T-helper 1 cell (primary cell): ENCODE data around the gene DTNBP1.
"Not testable (repeated sequence)": the region's sequence is repeated elsewhere in the genome, so short reads cannot be mapped to it uniquely, and the experiment has no call there.

Experiments used
- DNase-seq, 5 donors: peaks; one replicate each; pipeline ENCODE4 v3.0.0-alpha.2; 2012 to 2020

The DTNBP1 gene

DNA sequence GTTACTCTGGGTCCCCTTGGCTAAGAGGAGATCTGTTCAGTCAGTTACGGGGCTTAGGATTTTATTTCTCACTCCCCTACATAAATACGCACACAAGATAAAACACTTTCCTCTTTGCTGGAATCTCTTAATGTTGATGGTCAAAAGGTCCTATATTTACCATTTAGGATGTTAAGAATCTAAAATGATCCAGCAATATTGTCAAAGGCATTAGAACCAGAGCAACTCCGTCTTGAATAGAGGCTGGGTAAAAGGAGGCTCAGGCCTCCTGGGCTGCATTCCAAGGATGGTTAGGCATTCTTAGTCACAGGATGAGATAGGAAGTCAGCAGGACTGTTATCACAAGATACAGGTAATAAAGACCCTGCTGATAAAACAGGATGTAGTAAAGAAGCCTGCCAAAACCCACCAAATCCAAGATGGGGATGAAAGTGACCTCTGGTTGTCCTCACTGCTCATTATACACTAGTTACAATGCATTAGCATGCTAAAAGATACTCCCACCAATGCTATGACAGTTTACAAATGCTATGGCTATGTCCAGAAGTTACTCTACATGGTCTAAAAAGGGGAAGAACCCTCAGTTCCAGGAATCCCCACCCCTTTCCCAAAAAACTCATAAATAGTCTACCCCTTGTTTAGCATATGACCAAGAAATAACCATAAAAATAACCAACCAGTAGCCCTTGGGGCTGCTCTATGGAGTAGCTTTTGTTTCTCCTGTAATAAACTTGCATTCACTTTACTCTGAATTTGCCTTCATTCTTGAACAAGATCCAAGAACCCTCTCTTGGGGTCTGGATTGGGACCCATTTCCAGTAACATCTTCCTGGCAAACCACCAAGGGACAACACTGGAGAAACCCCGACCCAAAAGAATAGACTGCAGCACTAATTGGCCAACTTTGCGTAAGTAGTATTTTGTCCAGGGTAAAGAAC lies 107.5 kb downstream of the DTNBP1 start:
- no peak for DNase-seq

DNA sequence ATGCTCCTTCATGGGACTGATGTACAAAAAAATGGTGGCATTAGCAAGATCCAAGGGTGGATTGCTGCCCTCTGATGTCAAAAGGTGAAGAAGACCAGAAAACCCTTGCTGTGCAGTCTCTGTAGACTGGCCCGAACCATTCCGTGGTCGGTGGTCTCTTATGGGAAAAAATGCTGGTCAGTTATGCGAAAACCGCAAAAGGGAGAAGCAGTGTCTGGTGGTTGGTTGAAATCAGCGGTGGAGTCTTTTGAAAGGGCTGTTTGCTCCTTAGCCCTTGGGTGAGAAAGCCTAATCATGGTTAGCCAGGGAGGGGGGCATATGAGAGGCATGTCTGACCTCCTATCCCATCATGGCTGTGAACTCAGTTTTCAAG lies 108.1 kb downstream of the DTNBP1 start:
- DNase-seq: no peak

DNA sequence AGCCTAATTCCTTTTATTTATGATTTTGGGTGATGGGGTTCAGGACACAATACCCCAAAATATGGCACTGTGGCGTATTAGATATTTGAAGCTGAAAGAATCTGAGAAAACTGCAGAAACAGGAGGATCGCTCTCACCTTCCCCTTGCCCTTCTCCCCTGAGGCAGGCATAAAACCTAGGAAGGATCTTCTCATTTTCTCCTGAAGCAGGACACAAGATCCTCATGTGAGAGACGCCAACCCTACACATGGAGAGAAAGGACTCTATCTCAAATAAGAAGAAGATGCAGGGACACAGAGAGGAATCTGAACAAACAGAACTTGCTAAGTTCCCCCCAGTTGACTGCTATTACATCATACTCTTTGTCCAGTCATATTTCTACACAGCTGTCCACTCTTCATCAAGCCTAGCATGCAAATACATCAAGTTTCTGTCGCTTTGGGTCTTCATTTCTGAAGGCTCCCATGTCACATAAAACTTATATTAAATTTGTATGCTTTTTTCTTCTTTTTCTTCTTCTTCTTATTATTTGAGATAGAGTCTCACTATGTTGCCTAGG lies 109.0 kb downstream of the DTNBP1 start:
- DNase-seq: no peak

DNA sequence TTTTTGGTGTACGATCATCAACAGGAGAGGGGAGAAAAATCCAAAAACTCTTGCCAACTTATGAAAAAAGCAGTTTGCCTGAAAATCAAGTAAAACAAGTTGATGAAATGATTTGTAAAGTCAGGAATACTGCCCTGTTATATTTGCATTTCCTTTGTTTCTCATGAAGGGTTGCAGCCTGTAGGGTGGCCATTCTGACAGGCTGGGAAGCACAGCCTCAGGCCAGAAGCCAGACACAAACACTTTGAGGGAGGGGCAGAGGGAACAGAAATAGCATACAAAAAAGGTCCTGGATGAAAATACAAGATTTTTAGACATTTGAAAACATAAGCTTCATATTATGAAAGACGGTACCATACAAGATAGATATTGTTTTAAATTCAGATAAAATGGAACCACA lies 109.8 kb downstream of the DTNBP1 start:
- no peak for DNase-seq

DNA sequence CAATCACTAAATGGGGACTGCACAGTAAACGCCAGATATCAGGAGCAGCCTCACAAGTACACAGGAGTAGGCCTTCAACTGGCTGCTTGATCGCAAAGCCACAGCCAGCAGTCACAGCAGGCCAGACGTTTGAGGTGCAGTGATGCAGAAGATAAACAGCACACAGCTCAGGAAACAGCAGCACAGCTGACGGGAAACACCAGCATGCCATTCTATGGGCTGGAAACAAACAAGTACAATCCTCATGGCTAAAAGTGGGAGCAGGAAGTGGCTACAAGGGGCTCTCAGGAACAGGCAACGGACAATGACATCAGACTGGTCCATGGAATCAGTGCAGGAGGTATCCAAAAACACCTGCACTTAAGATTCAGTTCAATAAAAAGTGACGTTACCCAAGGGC lies 111.0 kb downstream of the DTNBP1 start:
- DNase-seq: no peak

DNA sequence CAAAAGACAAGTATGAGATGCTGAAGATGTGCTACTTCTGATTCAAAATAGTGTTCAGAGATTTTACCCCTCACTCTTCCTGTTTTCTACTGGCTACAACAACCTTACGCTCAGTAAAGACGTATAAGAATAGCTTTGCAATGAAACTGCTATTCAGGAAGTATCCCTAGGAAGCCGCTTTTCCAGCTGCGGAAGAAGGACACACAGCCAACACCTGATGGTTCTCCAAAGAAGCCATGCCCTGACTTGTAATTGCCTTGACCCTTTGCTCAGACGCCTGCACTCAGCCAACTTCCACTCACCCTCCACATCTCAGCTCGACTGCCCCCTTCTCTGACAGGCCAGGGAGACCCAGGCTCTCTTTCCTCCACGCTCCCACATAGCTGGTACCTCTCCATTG lies 111.6 kb downstream of the DTNBP1 start:
- DNase-seq: no peak

DNA sequence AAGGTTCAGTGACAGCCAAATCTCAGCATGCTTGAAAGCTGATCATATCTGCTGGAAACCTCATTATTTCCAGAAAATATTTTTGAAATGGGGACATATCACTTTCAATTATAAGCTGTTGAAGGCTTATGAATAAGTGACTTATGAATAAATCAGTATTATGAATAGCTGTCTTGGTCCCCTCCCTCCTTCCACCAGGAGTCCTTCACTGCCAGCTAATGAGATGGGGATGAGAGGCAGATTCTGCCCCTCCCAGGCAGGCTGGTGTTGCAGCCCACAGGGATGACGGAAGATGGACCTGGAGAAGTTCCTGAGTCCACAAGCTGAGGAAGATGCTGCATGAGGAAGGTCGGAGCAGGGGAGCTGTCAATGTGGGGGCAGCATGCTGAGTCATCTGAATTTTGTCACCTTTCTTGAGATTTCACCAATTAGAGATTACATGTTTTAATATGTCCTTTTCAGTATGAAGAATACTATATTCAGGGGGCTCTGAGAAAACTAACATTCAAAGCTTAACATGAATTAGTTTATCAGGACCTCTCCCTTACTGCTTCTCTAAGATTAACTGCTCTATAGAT lies 112.2 kb downstream of the DTNBP1 start:
- no peak for DNase-seq

DNA sequence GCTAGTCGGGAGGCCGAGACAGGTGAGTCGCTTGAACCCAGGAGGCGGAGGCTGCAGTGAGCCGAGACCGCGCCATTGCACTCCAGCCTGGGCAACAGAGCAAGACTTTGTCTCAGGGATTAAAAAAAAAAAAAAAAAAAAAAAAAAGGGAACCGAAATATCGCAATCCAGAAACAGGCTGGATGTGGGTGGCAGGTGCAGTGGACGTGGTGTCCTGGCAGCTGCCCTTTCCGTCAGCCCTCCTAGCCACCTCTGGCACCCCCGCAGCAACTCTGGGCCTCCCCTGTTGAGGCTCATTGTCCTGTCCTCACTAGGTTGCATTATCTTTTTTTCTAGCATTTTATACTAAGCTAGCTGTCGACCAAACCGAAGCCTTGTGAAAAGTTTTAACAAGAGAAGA lies 113.5 kb downstream of the DTNBP1 start:
- no peak for DNase-seq

DNA sequence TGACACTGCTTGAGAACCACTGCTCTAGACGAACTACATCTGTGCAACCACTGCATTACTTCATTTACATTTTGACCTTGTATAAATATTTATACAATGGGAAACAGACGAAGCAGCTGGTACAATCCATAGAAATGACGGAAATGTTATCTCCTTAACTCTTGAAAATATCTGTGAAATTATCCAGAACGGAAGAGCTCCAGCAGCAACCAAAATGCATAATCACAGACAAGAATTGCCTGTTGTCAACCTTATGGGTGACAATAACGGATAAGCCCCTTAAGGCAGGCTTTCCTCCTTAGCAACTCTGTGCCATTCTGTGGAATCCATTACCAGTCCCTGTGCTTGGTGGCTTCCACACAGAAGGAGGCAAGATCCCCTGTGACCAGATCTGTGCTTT lies 115.4 kb downstream of the DTNBP1 start:
- no peak for DNase-seq

DNA sequence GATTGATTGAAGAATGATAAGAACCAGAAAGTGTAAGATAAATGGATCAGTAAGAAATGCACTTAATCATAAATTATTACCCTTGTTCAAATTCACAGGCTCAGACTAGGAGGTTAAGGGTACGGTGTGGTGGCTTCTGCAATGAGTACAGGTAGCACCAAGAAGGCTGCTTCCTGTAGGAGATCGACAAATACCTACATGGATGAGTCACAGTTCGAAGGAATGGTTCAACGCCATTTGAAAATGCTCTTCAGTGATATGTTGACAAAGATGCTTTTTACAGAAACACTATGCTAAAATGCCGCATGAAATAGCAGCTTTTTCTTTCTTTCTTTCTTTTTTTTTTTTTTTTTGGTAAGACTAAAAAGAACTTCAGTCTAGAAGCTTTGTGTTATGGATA lies 116.2 kb downstream of the DTNBP1 start:
- DNase-seq: no peak

DNA sequence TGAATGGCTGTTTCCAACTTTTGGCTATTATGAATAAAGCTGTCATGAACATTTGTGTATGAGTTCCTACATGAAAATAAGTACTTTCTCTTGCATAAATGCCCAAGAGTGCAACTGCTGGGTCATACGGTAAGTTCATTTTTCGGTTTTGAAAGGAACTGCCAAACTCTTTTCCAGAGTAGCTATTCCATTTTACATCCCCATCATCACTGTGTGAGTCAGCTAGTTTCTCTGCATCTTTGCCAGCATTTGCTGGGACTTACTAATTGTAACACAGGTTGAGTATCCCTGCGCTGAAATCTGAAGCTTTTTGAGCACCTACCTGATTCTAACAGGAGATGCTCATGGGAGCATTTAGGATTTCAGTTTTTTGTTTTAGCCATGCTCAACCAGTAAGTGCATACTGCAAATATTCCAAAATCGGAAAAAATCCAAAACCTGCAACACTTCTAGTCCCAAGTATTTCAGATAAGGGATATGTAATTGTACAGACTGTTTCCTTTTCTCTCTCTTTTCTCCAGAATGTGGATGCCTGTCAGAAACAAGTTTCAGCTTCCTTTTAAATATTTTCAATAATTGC lies 118.4 kb downstream of the DTNBP1 start:
- no peak for DNase-seq

DNA sequence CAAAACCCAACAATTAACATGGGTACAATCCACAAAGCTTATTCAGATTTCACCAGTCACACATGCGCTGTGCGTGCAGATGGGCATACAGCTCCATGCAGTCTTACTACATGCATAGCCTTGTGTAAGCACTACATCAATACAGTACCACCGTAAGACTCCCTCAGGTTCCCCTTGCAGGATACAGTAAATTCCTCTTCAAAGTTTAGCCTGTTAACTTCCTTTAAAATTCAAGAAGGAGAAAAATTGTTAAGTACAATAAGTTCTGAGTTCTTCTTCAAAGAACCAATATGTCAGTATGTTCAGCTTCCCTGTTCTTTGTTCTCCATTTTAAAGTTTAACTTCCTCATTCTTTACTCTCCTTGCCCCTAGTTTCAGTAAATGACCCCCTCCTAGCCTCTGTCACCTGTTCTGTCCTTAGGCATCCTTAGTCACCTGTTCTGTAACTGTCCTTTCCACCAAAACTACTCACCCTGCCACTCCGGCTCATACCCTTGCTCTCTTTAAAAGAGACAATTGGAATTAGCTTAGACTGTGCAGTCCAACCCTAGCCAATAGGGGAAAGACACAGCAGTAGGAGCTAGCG lies 119.4 kb downstream of the DTNBP1 start:
- DNase-seq: not testable (repeated sequence)

DNA sequence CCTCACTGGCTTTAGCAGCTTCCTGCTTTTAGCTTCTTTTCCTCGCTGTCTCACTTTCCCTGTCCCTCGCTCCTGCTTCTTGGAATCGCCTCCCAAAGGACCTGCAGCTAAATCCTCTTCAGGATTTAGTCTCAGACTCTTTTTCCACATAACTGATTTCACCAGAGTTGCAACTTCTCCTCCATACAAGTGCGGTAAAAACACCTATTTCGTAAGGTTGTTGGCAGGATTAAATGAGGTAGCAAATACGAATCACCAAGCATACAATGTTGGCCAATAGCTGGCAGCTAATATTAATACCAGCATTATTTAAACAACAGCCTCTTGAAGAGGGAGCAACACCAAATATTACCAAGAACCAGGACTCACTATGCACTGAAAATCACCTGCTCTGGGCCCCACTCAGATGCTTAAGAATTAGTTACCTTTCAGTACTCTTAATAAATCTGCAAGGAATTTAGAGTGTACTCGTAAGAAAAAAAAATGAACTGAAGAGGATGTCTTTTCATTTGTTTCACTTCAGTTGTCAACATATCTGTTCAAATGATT lies 123.0 kb downstream of the DTNBP1 start:
- no peak for DNase-seq

DNA sequence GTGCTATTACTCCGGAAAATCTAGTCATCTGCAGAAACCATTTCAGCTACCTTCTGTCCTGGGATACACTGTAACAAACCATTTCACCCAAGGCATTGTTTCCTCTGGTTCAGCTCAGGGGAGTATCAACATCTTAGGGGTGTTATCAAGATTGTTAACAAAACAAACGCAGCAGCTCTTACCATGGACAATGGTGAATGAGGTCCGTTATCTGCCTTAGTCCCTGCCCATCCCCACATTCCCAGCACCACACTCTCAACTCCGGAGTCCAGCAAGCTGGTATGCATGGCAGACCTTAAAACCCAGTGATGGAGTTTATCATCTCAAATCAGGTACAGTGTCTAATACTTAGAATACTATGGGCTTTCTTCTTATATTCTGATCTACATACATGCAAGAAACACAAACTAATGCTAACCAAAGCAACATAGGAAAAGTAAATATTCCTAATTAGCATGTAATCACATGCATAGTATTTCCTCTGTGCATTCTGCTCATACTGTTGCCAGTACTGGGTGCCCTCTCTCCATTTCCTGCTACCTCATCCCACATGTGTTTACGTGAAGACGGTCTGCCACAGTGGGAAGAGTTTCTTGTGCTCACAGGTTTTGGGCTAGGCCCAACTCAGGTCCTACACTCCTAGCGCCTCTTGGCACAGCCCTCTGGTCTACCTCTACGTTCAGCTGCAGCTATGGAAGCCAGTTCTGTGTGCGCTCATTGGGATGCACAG lies 123.9 kb downstream of the DTNBP1 start:
- DNase-seq: no peak

DNA sequence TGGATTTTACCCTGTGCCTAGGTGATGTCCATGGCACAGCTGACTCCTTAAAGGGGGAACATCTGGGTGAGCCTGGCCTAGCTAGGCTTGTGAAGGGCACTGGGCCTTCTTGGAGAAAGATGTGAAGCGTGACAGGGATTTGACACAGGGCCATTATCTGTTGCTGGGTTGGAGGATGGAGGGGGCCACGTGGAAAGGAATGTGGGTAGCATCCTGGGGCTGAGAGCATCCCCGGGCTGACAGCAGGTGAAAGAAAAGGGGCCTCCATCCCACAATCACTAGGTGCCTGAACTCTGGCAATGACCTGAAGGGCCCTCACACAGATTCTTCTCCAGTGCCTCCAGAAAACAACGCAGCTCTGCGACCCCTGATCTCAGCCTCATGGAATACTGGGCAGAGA lies 124.7 kb downstream of the DTNBP1 start:
- no peak for DNase-seq

DNA sequence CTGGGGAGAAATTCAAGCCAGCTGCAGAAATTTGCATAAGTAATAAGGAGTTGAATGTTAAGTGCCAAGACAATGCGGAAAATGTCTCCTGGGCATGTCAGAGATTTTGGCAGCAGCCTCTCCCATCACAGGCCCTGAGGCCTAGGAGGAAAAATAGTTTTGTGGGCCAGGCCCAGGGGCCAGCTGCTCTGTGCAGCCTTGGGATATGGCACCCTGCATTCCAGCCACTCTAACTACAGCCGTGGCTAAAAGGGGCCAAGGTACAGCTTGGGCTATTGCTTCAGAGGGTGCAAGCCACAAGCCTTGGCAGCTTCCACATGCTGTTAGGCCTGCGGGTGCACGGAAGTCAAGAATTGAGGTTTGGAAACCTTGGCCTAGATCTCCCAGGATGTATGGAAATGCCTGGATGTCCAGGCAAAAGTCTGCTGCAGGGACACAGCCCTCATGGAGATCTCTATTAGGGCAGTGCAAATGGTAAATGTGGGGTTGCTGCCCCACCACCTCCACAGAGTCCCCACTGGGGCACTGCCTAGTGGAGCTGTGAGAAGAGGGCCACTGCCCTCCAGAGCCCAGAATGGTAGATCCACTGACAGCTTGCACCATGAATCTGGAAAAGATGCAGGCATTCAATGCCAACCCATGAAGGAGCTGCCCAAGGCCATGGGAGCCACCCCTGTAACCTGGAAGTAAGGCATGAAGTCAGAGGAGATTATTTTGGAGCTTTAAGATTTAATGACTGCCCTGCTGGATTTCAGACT lies 126.5 kb downstream of the DTNBP1 start:
- DNase-seq: no peak

DNA sequence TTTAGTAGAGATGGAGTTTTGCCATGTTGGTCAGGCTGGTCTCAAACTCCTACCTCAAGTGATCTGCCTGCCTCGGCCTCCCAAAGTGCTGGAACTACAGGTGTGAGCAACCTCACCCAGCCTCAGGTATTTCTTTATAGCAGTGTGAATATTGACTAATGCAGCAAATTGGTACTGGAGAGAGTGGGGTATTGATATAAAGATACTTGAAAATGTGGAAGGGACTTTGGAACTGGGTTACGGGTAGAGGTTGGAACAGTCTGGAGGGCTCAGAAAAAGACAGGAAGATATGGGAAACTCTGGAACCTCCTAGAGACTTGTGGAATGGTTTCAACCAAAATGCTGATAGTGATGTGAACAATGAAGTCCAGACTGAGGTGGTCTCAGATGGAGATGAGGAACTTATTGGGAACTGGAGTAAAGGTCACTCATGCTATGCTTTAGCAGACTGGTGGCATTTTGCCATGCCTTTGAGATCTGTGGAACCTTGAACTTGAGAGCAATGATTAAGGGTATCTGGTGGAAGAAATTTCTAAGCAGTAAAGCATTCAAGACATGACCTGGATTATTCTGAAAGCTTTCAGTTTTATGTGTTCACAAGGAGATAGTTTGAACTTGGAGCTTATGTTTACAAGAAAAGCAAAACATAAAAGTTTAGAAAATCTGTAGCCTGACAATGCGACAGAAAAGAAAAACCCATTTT lies 127.2 kb downstream of the DTNBP1 start:
- no peak for DNase-seq

DNA sequence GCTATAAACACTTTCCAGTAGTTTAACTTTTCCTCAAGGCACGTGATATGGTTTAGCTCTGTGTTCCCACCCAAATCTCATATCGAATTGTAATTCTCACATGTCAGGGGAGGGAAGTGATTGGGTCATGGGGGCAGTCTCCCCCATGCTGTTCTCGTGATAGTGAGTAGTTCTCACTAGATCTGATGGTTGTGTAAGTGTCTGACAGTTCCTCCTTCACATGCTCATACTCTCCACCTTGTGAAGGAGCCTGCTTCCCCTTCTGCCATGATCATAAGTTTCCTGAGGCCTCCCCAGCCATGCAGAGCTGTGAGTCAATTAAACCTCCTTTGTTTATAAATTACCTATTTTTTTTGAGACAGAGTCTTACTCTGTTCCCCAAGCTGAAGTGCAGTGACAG lies 127.9 kb downstream of the DTNBP1 start:
- no peak for DNase-seq

DNA sequence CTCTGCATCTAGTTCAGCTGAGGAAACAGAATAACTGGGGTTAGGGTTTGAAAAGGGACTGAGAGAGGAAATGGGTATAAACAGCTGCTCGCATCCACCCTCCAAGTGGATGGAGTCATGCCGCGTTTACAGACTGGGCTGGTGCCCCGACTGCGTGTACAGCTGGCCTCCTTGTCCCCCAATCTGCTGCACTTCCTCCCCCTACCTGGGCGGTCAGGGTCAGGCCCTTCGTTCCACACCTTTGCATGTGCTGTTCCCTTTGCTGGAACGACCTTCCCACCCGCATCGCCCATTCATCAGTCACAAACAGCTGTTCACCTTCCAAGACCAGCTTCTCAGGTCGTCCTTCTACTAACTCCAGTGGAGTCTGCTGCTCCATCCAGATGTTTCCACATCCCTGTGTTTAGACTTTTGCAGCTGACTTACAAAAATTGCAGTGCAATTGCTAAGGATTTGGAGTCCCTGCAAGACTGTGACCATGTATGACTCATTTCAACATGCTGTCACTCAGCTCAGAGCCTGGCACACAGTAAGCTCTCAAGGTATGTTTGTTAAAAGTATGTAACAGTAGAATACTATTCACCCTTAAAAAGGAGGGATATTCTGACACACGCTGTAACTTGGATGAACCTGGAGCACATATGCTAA lies 129.3 kb downstream of the DTNBP1 start:
- DNase-seq: no peak

DNA sequence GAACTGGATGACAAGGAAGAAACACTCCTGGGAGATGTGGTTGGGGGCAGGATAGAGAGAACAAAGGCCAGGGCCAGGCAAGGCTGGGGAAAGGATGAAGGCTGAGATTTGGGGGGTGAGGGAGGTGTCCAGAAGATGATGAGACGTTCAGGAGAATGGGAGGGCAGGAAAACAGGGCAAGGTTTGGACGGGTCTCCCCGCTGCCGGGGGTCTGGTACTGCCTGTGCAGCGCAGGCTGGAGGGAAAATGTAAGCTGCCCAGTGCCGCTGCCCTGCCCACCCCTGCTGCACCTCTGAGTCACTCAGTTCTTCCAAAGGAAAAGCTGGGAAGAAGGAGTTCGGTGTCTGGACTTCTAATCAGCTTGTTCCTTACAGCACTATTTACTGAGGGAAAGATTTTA lies 130.9 kb downstream of the DTNBP1 start:
- DNase-seq: no peak
